WTC11 (cell line): Measurements from ENCODE around the gene EPHB3. TPM values are rescaled to one million over a fixed set of nuclear protein-coding genes. Genes with fewer than 3 reads are reported as not detected.

Experiments
- ATAC-seq: fragments of 200-7000 bp; cut with Tn5 transposase; 2 replicates; pipeline ENCODE4 v1.10.0; 2021; ENCODE audit warnings: mild to moderate bottlenecking, moderate library complexity
- CTCF ChIA-PET: fragments of 300-600 bp; sonication (Branson Sonifier 250); formaldehyde crosslinking; loops from one replicate; lab custom pipeline; 2021; ENCODE audit warnings: antibody characterized with exemption; lab: Charles Lee
- POLR2A ChIA-PET: fragments of 350-600 bp; sonication (Branson Sonifier 250); formaldehyde crosslinking; loops from one replicate; lab custom pipeline; 2021; ENCODE audit warnings: antibody characterized with exemption; lab: Charles Lee
- DNase-seq: peaks from one replicate; pipeline ENCODE4 v3.0.0; 2021; ENCODE audit warnings: low spot score
- H3K27ac Mint-ChIP-seq: 2 replicates; pipeline ENCODE4 v1.8.0; 2021; ENCODE audit warnings: mixed read lengths
- H3K27me3 Mint-ChIP-seq: 2 replicates; pipeline ENCODE4 v1.8.0; 2021; ENCODE audit warnings: low read depth, mild to moderate bottlenecking, moderate library complexity, mixed read lengths
- H3K36me3 Mint-ChIP-seq: 2 replicates; pipeline ENCODE4 v1.8.0; 2021; ENCODE audit warnings: mixed read lengths
- H3K4me1 Mint-ChIP-seq: 2 replicates; pipeline ENCODE4 v1.8.0; 2022; ENCODE audit warnings: mixed read lengths
- H3K4me3 Mint-ChIP-seq: 2 replicates; pipeline ENCODE4 v1.8.0; 2021; ENCODE audit warnings: mild to moderate bottlenecking, moderate library complexity, mixed read lengths
- H3K9me3 Mint-ChIP-seq: 2 replicates; pipeline ENCODE4 v1.8.0; 2021; ENCODE audit warnings: mixed read lengths
- ELF4 ChIP-seq: sonication (generic); formaldehyde crosslinking; IDR thresholded peaks from 2 replicates; pipeline ENCODE4 v1.8.1; 2022; ENCODE audit warnings: low read depth, mild to moderate bottlenecking, moderate library complexity, missing genetic modification reagents
- ESRRA ChIP-seq: sonication (generic); formaldehyde crosslinking; IDR thresholded peaks from 2 replicates; pipeline ENCODE4 v1.8.1; 2022; ENCODE audit warnings: mild to moderate bottlenecking, missing genetic modification reagents, borderline replicate concordance
- ETV6 ChIP-seq: sonication (generic); formaldehyde crosslinking; IDR thresholded peaks from 2 replicates; pipeline ENCODE4 v1.8.1; 2022; ENCODE audit warnings: mild to moderate bottlenecking, missing genetic modification reagents
- FOXK1 ChIP-seq: sonication (generic); formaldehyde crosslinking; IDR thresholded peaks from 2 replicates; pipeline ENCODE4 v1.8.0; 2022; ENCODE audit warnings: mild to moderate bottlenecking, moderate library complexity, missing genetic modification reagents
- NFATC4 ChIP-seq: fragments of 250-450 bp; sonication (Bioruptor Pico); IDR thresholded peaks from 2 replicates; pipeline ENCODE4 v1.9.0; 2021; ENCODE audit warnings: mild to moderate bottlenecking
- RORB ChIP-seq: fragments of 250-450 bp; sonication (Bioruptor Pico); IDR thresholded peaks from 2 replicates; pipeline ENCODE4 v1.9.0; 2021; ENCODE audit warnings: mild to moderate bottlenecking
- SMAD3 ChIP-seq: sonication (generic); formaldehyde crosslinking; IDR thresholded peaks from 2 replicates; pipeline ENCODE4 v1.8.0; 2022; ENCODE audit warnings: missing genetic modification reagents, mild to moderate bottlenecking, borderline replicate concordance
- TEAD1 ChIP-seq: sonication (generic); formaldehyde crosslinking; IDR thresholded peaks from 2 replicates; pipeline ENCODE4 v1.8.0; 2022; ENCODE audit warnings: mild to moderate bottlenecking, missing genetic modification reagents
- ZNF416 ChIP-seq: fragments of 250-450 bp; sonication (Bioruptor Pico); IDR thresholded peaks from 2 replicates; pipeline ENCODE4 v1.9.0; 2021; ENCODE audit warnings: mild to moderate bottlenecking, inconsistent platforms
- ZNF423 ChIP-seq: fragments of 250-450 bp; sonication (Bioruptor Pico); IDR thresholded peaks from 2 replicates; pipeline ENCODE4 v2.1.2; 2022; ENCODE audit warnings: mild to moderate bottlenecking, moderate library complexity
- ZNF425 ChIP-seq: fragments of 250-450 bp; sonication (Bioruptor Pico); conservative IDR thresholded peaks from 2 replicates; pipeline ENCODE4 v1.9.0; 2021; ENCODE audit warnings: mild to moderate bottlenecking
- total RNA-seq: library from RNA; stranded (reverse); gene quantifications from 3 replicates; pipeline ENCODE4 v1.2.3, GENCODE V29; 2021
- TF ChIP-seq, protein P1 (sequence below): sonication (generic); formaldehyde crosslinking; conservative IDR thresholded peaks from 2 replicates; pipeline ENCODE4 v1.8.1; 2022; ENCODE audit warnings: mild to moderate bottlenecking, missing genetic modification reagents
- TF ChIP-seq, protein P2 (sequence below): sonication (generic); formaldehyde crosslinking; IDR thresholded peaks from 2 replicates; pipeline ENCODE4 v1.8.0; 2022; ENCODE audit warnings: missing genetic modification reagents
- TF ChIP-seq, protein P3 (sequence below): fragments of 250-450 bp; sonication (Bioruptor Pico); IDR thresholded peaks from 2 replicates; pipeline ENCODE4 v1.9.0; 2021; ENCODE audit warnings: mild to moderate bottlenecking, borderline replicate concordance
- TF ChIP-seq, protein P4 (sequence below): sonication (generic); formaldehyde crosslinking; IDR thresholded peaks from 2 replicates; pipeline ENCODE4 v1.8.1; 2022; ENCODE audit warnings: low read depth, mild to moderate bottlenecking, moderate library complexity, missing genetic modification reagents, borderline replicate concordance
- TF ChIP-seq, protein P5 (sequence below): fragments of 250-450 bp; sonication (Bioruptor Pico); IDR thresholded peaks from 2 replicates; pipeline ENCODE4 v2.1.2; 2022; ENCODE audit warnings: mild to moderate bottlenecking, moderate library complexity

EPHB3 gene
- total RNA-seq, 1 experiment from 2014 or later = 11.4 TPM

GRCh38 chr3:184604615-184605290 is 43.2 kb downstream of the EPHB3 start:
- peak; percentile 68 for DNase-seq
- ATAC-seq = peak; percentile 68
- H3K4me3 Mint-ChIP-seq = peak overlapping the region; percentile 62
- CTCF ChIA-PET = interaction anchor here (0.8 to 5.9 kb wide), 8 partner anchors 12 to 173 kb away, joined by 3 to 78 read pairs (median 4); partner anchors contain the start of gene EPHB3
- TF ChIP-seq ETV6 (CRISPR knock-in tag) (peak; percentile 99), ZNF423 (0 out of 2 replicates have a peak, but pooled peaks have one; percentile 16), SMAD3 (no peak), TEAD1 (CRISPR knock-in tag) (0 out of 2 replicates have a peak, but pooled peaks have one; percentile 10), FOXK1 (0 out of 2 replicates have a peak, but pooled peaks have one; percentile 28), ELF4 (no peak)
- TF ChIP-seq, protein P1, sequence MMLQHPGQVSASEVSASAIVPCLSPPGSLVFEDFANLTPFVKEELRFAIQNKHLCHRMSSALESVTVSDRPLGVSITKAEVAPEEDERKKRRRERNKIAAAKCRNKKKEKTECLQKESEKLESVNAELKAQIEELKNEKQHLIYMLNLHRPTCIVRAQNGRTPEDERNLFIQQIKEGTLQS (CRISPR knock-in tag) = no peak
- TF ChIP-seq, protein P2, sequence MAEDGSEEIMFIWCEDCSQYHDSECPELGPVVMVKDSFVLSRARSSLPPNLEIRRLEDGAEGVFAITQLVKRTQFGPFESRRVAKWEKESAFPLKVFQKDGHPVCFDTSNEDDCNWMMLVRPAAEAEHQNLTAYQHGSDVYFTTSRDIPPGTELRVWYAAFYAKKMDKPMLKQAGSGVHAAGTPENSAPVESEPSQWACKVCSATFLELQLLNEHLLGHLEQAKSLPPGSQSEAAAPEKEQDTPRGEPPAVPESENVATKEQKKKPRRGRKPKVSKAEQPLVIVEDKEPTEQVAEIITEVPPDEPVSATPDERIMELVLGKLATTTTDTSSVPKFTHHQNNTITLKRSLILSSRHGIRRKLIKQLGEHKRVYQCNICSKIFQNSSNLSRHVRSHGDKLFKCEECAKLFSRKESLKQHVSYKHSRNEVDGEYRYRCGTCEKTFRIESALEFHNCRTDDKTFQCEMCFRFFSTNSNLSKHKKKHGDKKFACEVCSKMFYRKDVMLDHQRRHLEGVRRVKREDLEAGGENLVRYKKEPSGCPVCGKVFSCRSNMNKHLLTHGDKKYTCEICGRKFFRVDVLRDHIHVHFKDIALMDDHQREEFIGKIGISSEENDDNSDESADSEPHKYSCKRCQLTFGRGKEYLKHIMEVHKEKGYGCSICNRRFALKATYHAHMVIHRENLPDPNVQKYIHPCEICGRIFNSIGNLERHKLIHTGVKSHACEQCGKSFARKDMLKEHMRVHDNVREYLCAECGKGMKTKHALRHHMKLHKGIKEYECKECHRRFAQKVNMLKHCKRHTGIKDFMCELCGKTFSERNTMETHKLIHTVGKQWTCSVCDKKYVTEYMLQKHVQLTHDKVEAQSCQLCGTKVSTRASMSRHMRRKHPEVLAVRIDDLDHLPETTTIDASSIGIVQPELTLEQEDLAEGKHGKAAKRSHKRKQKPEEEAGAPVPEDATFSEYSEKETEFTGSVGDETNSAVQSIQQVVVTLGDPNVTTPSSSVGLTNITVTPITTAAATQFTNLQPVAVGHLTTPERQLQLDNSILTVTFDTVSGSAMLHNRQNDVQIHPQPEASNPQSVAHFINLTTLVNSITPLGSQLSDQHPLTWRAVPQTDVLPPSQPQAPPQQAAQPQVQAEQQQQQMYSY = peak; percentile 95
- H3K27ac Mint-ChIP-seq = no peak overlapping the region
- POLR2A ChIA-PET = interaction anchor here (0.6 to 0.9 kb wide), 2 partner anchors 39 to 108 kb away, joined by 3 to 6 read pairs; no protein-coding TSS in a partner anchor
- H3K36me3 Mint-ChIP-seq = no peaks in the 10 kb centered on the region
- no peaks in the 10 kb centered on the region for H3K9me3 Mint-ChIP-seq
- H3K4me1 Mint-ChIP-seq = peaks cover 39% of the 10 kb centered on the region
- peaks cover 92% of the 10 kb centered on the region for H3K27me3 Mint-ChIP-seq

DNA sequence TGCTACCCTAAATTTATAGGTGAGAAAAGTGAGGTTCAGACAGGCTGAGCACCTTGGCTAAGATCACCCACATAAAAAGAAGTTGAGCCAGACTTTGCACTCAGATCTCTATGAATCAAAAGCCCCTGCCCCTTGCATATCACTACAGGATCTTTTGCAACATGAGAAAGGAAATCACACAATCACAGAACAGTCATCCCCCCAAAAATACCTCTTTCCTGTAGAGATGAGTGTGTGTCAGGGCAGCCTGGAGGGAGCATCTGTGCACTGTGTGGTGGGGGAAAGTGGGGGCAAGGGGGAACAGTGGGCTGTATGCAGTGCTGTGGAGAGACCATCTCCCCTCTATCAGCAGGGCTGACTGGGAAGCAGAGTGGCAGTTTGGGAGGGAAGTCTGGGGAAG is 46.6 kb downstream of the EPHB3 start:
- CTCF ChIA-PET = interaction anchor here (2.0 kb wide), 1 partner anchor 47 kb away, joined by 5 read pairs; the partner anchor contains the start of gene EPHB3
- ATAC-seq (no peak), DNase-seq (no peak)
- Mint-ChIP-seq H3K27me3 (peaks cover 67% of the 10 kb centered on the region), H3K9me3 (no peaks in the 10 kb centered on the region), H3K4me3 (no peak overlapping the region), H3K36me3 (no peaks in the 10 kb centered on the region), H3K4me1 (peaks cover 27% of the 10 kb centered on the region)
- POLR2A ChIA-PET = no interaction called here
- TF ChIP-seq, protein P3, sequence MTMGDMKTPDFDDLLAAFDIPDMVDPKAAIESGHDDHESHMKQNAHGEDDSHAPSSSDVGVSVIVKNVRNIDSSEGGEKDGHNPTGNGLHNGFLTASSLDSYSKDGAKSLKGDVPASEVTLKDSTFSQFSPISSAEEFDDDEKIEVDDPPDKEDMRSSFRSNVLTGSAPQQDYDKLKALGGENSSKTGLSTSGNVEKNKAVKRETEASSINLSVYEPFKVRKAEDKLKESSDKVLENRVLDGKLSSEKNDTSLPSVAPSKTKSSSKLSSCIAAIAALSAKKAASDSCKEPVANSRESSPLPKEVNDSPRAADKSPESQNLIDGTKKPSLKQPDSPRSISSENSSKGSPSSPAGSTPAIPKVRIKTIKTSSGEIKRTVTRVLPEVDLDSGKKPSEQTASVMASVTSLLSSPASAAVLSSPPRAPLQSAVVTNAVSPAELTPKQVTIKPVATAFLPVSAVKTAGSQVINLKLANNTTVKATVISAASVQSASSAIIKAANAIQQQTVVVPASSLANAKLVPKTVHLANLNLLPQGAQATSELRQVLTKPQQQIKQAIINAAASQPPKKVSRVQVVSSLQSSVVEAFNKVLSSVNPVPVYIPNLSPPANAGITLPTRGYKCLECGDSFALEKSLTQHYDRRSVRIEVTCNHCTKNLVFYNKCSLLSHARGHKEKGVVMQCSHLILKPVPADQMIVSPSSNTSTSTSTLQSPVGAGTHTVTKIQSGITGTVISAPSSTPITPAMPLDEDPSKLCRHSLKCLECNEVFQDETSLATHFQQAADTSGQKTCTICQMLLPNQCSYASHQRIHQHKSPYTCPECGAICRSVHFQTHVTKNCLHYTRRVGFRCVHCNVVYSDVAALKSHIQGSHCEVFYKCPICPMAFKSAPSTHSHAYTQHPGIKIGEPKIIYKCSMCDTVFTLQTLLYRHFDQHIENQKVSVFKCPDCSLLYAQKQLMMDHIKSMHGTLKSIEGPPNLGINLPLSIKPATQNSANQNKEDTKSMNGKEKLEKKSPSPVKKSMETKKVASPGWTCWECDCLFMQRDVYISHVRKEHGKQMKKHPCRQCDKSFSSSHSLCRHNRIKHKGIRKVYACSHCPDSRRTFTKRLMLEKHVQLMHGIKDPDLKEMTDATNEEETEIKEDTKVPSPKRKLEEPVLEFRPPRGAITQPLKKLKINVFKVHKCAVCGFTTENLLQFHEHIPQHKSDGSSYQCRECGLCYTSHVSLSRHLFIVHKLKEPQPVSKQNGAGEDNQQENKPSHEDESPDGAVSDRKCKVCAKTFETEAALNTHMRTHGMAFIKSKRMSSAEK (CRISPR knock-in tag) = no peak
- TF ChIP-seq ESRRA (CRISPR knock-in tag) = no peak
- TF ChIP-seq ZNF416 = no peak
- no peak for TF ChIP-seq RORB (CRISPR knock-in tag)
- TF ChIP-seq, protein P4, sequence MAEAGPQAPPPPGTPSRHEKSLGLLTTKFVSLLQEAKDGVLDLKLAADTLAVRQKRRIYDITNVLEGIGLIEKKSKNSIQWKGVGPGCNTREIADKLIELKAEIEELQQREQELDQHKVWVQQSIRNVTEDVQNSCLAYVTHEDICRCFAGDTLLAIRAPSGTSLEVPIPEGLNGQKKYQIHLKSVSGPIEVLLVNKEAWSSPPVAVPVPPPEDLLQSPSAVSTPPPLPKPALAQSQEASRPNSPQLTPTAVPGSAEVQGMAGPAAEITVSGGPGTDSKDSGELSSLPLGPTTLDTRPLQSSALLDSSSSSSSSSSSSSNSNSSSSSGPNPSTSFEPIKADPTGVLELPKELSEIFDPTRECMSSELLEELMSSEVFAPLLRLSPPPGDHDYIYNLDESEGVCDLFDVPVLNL (CRISPR knock-in tag) = no peak
- no peak for TF ChIP-seq NFATC4
- TF ChIP-seq ZNF425 (CRISPR knock-in tag) = no peak
- TF ChIP-seq, protein P5, sequence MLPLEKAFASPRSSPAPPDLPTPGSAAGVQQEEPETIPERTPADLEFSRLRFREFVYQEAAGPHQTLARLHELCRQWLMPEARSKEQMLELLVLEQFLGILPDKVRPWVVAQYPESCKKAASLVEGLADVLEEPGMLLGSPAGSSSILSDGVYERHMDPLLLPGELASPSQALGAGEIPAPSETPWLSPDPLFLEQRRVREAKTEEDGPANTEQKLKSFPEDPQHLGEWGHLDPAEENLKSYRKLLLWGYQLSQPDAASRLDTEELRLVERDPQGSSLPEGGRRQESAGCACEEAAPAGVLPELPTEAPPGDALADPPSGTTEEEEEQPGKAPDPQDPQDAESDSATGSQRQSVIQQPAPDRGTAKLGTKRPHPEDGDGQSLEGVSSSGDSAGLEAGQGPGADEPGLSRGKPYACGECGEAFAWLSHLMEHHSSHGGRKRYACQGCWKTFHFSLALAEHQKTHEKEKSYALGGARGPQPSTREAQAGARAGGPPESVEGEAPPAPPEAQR (CRISPR knock-in tag) = no peak
- TF ChIP-seq, all 79 proteins: peak for 0
- no peak overlapping the region for H3K27ac Mint-ChIP-seq
